Aorta (tissue), 5 donors: ENCODE measurements around the gene ATXN1. TPM values are rescaled to one million over a fixed set of nuclear protein-coding genes. Genes with fewer than 3 reads are reported as not detected.
"Not testable (repeated sequence)": the region's sequence is repeated elsewhere in the genome, so short reads cannot be mapped to it uniquely, and the experiment has no call there.

Experiments used
- ATAC-seq: fragments of 200-7000 bp; cut with Tn5 transposase; one replicate; pipeline ENCODE4 v1.9.1; 2022; ENCODE audit warnings: moderate library complexity; ENCODE audit not compliant: low FRiP score
- DNase-seq, 2 donors: peaks; one replicate each; pipeline ENCODE4 v3.0.0-alpha.2; 2020
- H3K27ac ChIP-seq, 2 donors: one replicate each; pipeline ENCODE4 v1.5.1; 2013; ENCODE audit warnings: low read length in 2 of 2, mild to moderate bottlenecking in 2 of 2, moderate library complexity in 2 of 2, control low read depth in 1 of 2, inconsistent platforms in 1 of 2, low read depth in 1 of 2
- H3K27me3 ChIP-seq, 2 donors: one replicate each; pipeline ENCODE4 v1.6.1; 2013; ENCODE audit warnings: control low read depth in 1 of 2, low read length in 1 of 2, mild to moderate bottlenecking in 1 of 2, moderate library complexity in 1 of 2; ENCODE audit not compliant: insufficient read depth in 2 of 2, control insufficient read depth in 1 of 2
- H3K36me3 ChIP-seq, 2 donors: one replicate each; pipeline ENCODE4 v1.6.1; 2013; ENCODE audit warnings: control low read depth in 1 of 2, low read length in 1 of 2, mild to moderate bottlenecking in 1 of 2; ENCODE audit not compliant: insufficient read depth in 2 of 2, control insufficient read depth in 1 of 2
- H3K4me1 ChIP-seq, 2 donors: one replicate each; pipeline ENCODE4 v1.6.1; 2013; ENCODE audit warnings: low read length in 2 of 2, control low read depth in 1 of 2, mild to moderate bottlenecking in 1 of 2, moderate library complexity in 1 of 2; ENCODE audit not compliant: insufficient read depth in 2 of 2, control insufficient read depth in 1 of 2
- H3K4me3 ChIP-seq, 2 donors: one replicate each; pipeline ENCODE4 v1.5.1; 2013; ENCODE audit warnings: low read length in 2 of 2, control low read depth in 1 of 2, mild to moderate bottlenecking in 1 of 2
- H3K9me3 ChIP-seq: one replicate; pipeline ENCODE4 v1.6.1; 2013; ENCODE audit warnings: mild to moderate bottlenecking, low read length; ENCODE audit not compliant: control insufficient read depth
- WGBS, 2 donors: extraction: QIAGEN DNeasy Blood & Tissue Kit; methylation state at CpG; one replicate each; pipeline ENCODE4 v1.1.7; 2013; 5-methylcytosine and 5-hydroxymethylcytosine counted together
- intact Hi-C, 2 donors: fragments of 100-400 bp; cut with DNase I; formaldehyde crosslinking; loops; one replicate each; pipeline versions ENCODE4 v1.14.2 to v1.15.0; 2022
- polyA plus RNA-seq, 2 donors: library from polyadenylated mRNA; stranded (reverse); fragments of 200-250 nt; gene quantifications; one replicate each; pipeline ENCODE4 v1.2.3, GENCODE V29; 2013
- total RNA-seq, 2 donors: library from RNA; stranded (reverse); fragmentation: NEBNext Ultra II Directional; extraction: Animal tissue kit (Norgen Biotek cat#: 25700); gene quantifications; one replicate each; pipeline ENCODE4 v1.2.1, GENCODE V29; 2021
- donor health status: healthy with polysubstance abuse.
- donor health status: Bipolar disorder and iron deficiency.
- donor health status: DM: no; HTN: no; CAD: no.
- donor health status: DM: no; HTN: no; CAD: no.
- donor health status: DM: yes; HTN: yes; CAD: no.

The ATXN1 gene
- total and polyA plus RNA-seq, 4 donors = 11.5 to 85.5 (median 45.8) TPM

DNA sequence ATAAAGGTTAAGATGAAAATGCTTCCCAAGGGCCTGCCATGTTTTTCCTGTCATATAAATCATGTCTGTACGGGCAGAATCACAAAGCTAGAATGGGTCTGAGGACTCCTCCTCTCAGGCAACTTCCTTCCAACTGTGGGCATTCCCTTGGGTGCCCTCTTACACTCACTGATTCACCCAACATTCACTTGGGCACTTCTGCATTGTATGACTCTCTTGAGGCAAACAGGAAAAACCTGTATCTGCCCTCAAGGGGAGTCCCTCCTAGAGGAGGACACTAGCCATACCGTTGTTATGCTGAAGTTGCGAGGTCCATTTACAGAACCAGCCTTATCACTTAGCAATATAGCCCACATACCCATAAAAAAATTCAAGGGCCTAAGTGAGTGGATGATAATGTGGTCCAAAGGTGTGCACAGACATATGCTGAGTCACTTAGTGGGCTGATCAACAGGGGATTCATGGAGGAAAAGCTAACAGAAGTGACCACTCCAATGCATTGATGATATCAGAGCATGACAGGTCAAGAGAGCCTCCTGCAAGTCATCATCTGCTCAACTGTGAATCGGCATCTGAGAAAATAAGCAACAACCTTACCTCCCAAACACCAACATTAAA is 131.1 kb downstream of the ATXN1 start:
- ATAC-seq (no peak), DNase-seq (no peak)
- no peaks in the 10 kb centered on the region for H3K27me3 ChIP-seq
- 91 to 95% methylated on average over 4 of the region's 4 CpGs for WGBS, 2 donors
- H3K9me3 ChIP-seq = no peaks in the 10 kb centered on the region
- intact Hi-C loops = loop anchor here in 1 of 2 donors (10.0 kb wide), 1 partner anchor 135 kb away; the partner anchor contains the start of gene ATXN1
- no peak overlapping the region for H3K27ac ChIP-seq
- H3K36me3 ChIP-seq = peaks cover 0 to 2% of the 10 kb centered on the region in 2 donors
- peaks cover 2 to 3% of the 10 kb centered on the region in 2 donors for H3K4me1 ChIP-seq
- no peak overlapping the region for H3K4me3 ChIP-seq

DNA sequence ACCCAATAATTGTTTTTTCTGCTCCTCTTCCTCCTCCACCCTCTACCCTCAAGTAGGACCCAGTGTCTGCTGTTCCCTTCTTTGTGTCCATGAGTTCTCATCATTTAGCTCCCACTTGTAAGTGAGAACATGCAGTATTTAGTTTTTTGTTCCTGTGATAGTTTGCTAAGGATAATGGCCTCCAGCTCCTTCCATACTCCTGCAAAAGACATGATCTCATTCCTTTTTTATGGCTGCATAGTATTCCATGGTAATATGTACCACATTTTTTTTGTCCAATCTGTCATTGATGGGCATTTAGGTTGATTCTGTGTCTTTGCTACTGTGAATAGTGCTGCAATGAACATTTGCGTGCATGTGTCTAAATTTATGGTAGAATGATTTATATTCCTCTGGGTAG is 132.7 kb downstream of the ATXN1 start:
- ATAC-seq, intact Hi-C loops: not testable (repeated sequence)

DNA sequence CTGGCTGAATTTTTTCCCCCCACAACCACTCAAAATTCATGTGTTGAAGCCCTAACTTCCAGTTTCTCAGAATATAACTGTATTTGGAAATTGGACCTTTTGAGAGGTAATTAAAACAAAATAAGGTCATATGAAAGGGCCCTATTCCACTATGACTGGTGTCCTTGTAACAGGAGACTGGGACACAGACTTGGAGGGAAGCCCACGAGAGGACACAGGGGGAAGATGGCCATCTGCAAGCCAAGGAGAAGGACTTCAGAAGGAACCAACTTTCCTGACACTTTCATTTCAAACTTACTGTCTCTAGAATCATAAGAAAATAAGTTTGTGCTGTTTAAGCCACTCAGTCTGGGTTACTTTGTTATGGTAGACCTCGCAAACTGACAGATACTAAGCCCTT is 134.6 kb downstream of the ATXN1 start:
- intact Hi-C loops = no loop called here
- no peak for DNase-seq

More for the DNA sequence above, 132.7 kb downstream of the ATXN1 start:
- not testable (repeated sequence) for DNase-seq, H3K27me3 ChIP-seq, H3K36me3 ChIP-seq, H3K27ac ChIP-seq, H3K9me3 ChIP-seq, H3K4me3 ChIP-seq, H3K4me1 ChIP-seq
- 97 to 100% methylated on average over 1 of the region's 1 CpG for WGBS, 2 donors

DNA sequence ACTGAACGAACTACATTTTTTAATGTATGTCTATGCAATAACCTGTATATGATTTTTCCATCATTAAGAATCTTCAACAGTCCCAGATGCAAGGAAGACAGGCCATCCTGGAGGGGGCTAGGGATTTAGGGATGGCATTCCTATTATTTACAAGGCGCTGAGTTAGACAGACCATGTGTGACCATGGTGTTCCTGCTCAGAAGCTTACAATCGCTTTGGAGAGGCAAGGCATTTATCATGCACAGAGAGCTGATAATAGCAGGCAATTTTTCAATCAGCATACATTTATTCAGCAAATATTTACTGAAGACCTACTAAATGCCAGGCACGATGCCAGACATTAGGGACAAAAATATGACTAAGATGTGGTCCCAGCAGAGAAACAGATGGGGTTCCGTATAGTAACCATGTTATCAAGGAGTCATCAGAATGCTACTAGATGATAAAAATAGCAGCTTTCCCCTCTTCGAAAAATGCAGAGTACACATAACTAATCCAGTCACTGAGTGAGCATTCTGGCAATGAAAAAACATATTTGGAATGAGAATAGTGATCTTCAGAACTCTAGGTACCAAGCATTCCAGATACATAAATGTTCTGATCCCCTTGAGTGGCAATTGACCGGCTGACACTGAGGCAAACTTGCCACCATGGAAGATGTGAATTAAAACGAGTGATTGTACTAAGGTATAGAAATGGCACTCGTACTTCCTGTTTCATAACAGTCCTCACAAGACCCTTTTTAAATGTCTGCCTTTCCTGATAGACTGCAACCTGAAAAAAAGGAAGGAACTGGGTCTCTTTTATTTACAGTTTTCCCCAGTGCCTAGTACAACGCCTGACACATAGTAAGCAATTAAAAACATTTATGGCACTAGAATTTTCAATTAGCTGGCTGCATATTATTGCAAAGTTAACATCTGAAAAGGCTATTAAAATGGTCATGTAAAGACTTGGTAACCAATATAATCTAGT is 135.7 kb downstream of the ATXN1 start:
- H3K4me3 ChIP-seq = no peak overlapping the region
- 63 to 65% methylated on average over 10 of the region's 10 CpGs for WGBS, 2 donors
- ATAC-seq (no peak), DNase-seq (no peak)
- no peaks in the 10 kb centered on the region for H3K27me3 ChIP-seq
- H3K4me1 ChIP-seq = peaks cover 0 to 3% of the 10 kb centered on the region in 2 donors
- peaks cover 0 to 2% of the 10 kb centered on the region in 2 donors for H3K36me3 ChIP-seq
- no peaks in the 10 kb centered on the region for H3K9me3 ChIP-seq
- intact Hi-C loops = no loop called here
- no peak overlapping the region for H3K27ac ChIP-seq

More for the DNA sequence above, 134.6 kb downstream of the ATXN1 start:
- ATAC-seq = no peak
- Histone ChIP-seq H3K4me3 (no peak overlapping the region), H3K9me3 (no peaks in the 10 kb centered on the region), H3K27ac (no peak overlapping the region), H3K27me3 (no peaks in the 10 kb centered on the region), H3K36me3 (peaks cover 0 to 2% of the 10 kb centered on the region in 2 donors), H3K4me1 (peaks cover 0 to 3% of the 10 kb centered on the region in 2 donors)
- WGBS, 2 donors = 93 to 95% methylated on average over 2 of the region's 2 CpGs

DNA sequence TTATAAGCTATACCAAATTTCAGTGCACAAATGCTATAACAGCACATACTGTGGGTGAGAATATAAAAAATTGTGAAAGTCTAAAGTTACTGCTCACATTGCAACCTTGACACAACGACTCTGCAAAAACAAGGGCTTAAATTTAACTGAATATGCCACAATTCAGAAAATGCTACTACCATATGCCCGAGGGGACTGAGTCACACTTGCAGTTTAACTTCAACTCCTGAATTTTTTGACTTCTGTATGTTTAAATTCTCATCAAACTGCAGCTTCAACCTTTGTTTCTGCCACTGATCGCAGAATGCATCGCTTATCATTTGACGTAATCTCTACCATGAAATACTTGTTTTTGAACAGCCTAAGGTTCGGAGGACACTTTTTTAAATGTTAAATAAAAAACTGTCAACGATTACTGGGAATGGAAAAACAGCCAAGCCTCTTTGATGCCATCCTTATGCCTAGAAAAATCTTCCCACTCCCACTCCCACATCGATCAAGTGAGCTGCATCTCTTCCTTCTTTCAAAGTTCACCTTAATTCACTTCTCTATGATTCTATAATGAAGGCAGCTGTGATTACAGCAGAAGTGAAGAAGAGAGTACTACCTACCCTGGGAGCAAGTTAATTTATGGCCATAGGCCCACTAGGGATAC is 136.5 kb downstream of the ATXN1 start:
- Histone ChIP-seq H3K4me3 (no peak overlapping the region), H3K27ac (no peak overlapping the region), H3K4me1 (peaks cover 0 to 3% of the 10 kb centered on the region in 2 donors), H3K27me3 (no peaks in the 10 kb centered on the region), H3K36me3 (no peaks in the 10 kb centered on the region), H3K9me3 (no peaks in the 10 kb centered on the region)
- no peak for ATAC-seq
- intact Hi-C loops = no loop called here
- no peak for DNase-seq
- WGBS, 2 donors = 74 to 81% methylated on average over 8 of the region's 8 CpGs

DNA sequence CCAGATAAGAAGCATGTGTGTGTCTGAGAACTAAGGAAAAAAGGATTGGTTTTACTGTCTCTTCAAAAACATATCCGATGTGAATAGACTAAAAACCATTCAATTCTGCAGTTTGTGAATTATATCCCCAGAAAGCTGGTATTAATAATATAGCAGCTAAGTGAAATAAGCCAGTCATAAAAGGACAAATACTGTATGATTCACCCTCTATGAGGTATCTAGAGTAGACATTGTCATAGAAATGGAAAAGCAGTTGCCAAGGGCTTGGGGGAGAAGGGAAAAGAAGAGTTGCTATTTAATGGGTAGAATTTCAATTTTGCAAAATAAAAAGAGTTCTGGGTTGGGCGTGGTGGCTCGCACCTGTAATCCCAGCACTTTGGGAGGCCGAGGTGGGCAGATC is 137.5 kb downstream of the ATXN1 start:
- H3K27me3 ChIP-seq = no peaks in the 10 kb centered on the region
- no peak overlapping the region for H3K27ac ChIP-seq
- intact Hi-C loops = no loop called here
- H3K36me3 ChIP-seq = no peaks in the 10 kb centered on the region
- H3K4me3 ChIP-seq = no peak overlapping the region
- H3K9me3 ChIP-seq = no peaks in the 10 kb centered on the region
- peaks cover 0 to 3% of the 10 kb centered on the region in 2 donors for H3K4me1 ChIP-seq
- WGBS, 2 donors = 87 to 92% methylated on average over 4 of the region's 4 CpGs
- no peak for ATAC-seq
- no peak for DNase-seq

DNA sequence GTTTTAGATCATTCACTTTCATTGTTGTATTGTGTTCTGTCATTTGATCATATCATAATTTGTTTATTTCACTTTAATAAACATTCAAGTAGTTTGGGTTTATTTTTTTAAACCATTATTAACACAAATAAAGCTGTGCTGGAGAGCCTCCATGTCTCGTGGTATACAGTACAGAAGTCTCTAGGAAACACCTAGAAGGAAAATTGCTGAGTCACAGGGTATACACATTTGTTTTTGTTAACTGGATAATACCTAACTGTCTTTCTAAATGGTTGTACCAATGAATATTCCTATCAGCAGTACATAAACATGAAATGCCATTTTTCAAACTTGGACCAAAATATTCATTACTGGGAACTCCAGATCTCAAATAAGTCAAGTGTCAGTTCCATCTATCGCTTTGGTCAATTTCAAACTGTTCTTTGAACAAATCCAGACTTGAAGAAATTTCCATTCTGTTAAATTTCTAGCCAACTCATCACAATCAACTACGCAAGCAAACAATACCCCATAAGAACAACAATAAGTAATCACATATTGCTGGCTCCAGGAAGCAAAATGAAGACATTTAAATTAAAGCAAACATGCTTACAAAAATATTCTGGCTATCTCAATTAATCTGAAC is 138.1 kb downstream of the ATXN1 start:
- Histone ChIP-seq H3K9me3 (no peaks in the 10 kb centered on the region), H3K4me3 (no peak overlapping the region), H3K4me1 (peaks cover 0 to 3% of the 10 kb centered on the region in 2 donors), H3K27me3 (no peaks in the 10 kb centered on the region), H3K36me3 (no peaks in the 10 kb centered on the region), H3K27ac (no peak overlapping the region)
- ATAC-seq (no peak), DNase-seq (no peak)
- 74 to 79% methylated on average over 3 of the region's 3 CpGs for WGBS, 2 donors
- intact Hi-C loops = no loop called here

DNA sequence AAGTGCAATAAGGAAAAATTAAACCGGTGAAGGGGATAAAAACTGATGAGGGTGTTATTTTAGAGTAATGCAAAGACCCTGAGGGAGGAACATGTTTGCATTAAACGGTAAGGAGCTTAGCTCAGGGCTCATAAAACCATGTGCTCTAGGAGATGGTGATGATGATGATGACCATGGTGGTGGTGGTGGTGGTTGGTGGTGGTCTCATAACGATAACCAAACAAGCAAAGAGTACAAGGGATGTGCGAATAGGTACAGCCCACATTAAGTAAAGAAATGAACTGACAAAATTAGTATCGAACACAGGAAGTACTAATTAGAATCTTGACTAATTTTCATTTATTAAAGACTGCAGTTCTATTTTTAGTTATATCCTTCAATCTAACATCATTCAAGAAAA is 139.1 kb downstream of the ATXN1 start:
- ATAC-seq (no peak), DNase-seq (no peak)
- 90 to 91% methylated on average over 5 of the region's 5 CpGs for WGBS, 2 donors
- no peaks in the 10 kb centered on the region for H3K36me3 ChIP-seq
- H3K4me1 ChIP-seq = peaks cover 0 to 3% of the 10 kb centered on the region in 2 donors
- intact Hi-C loops = no loop called here
- H3K27ac ChIP-seq = no peak overlapping the region
- H3K4me3 ChIP-seq = no peak overlapping the region
- H3K27me3 ChIP-seq = no peaks in the 10 kb centered on the region
- H3K9me3 ChIP-seq = no peaks in the 10 kb centered on the region
